Body of pancreas (tissue), 4 donors: ENCODE results near the gene CNTNAP2. TPM values are rescaled to one million over a fixed set of nuclear protein-coding genes. Genes with fewer than 3 reads are reported as not detected.

Experiments
- ATAC-seq: fragments of 150-250 bp; one replicate; pipeline ENCODE4 v1.9.1; 2016
- DNase-seq, 4 donors: peaks; one replicate each; pipeline ENCODE4 v3.0.0-alpha.2; 2019
- H3K27ac ChIP-seq, 4 donors: fragments of 200-600 bp; sonication (generic); 1 replicate in 3 of 4; 2 replicates in 1 of 4; pipeline versions ENCODE4 v1.5.1 to v1.6.1; 2016 to 2019; ENCODE audit warnings: mild to moderate bottlenecking in 1 of 4, mixed read lengths in 1 of 4, moderate library complexity in 1 of 4
- H3K27me3 ChIP-seq, 2 donors: fragments of 200-600 bp; sonication (generic); one replicate each; pipeline ENCODE4 v1.6.0; 2016; ENCODE audit warnings: mild to moderate bottlenecking in 1 of 2
- H3K36me3 ChIP-seq, 2 donors: fragments of 200-600 bp; sonication (generic); replicated peaks in 1 of 2; 2 replicates each; pipeline ENCODE4 v1.5.1; 2016; ENCODE audit warnings: low read depth in 2 of 2; ENCODE audit not compliant: insufficient read depth in 1 of 2
- H3K4me1 ChIP-seq: fragments of 200-600 bp; sonication (generic); one replicate; pipeline ENCODE4 v1.6.0; 2016
- H3K4me3 ChIP-seq, 2 donors: fragments of 200-600 bp; sonication (generic); 1 replicate in 1 of 2; 2 replicates in 1 of 2; pipeline ENCODE4 v1.5.1; 2016 to 2019
- H3K9me3 ChIP-seq, 3 donors: fragments of 200-600 bp; sonication (generic); 1 replicate in 2 of 3; 2 replicates in 1 of 3; pipeline ENCODE4 v1.5.1; 2016
- POLR2A ChIP-seq, 3 donors: fragments of 450-650 bp; IDR thresholded peaks; one replicate each; pipeline ENCODE4 v1.6.1; 2016; ENCODE audit warnings: antibody characterized with exemption in 3 of 3, mild to moderate bottlenecking in 2 of 3
- WGBS, 2 donors: methylation state at CpG; one replicate each; pipeline ENCODE4 v1.1.5; 2017; 5-methylcytosine and 5-hydroxymethylcytosine counted together
- intact Hi-C: fragments of 100-400 bp; cut with DNase I; formaldehyde crosslinking; loops from one replicate; pipeline ENCODE4 v1.15.1; 2023
- total RNA-seq, 2 donors: library from RNA; depleted of rRNA; stranded (reverse); fragments of >200 nt; gene quantifications; one replicate each; pipeline ENCODE4 v1.1.0, GENCODE V29; 2016
- TF ChIP-seq, protein P1 (sequence below), 7 experiments: fragments of 450-650 bp in 4 of 7; fragments of 200-600 bp in 3 of 7; sonication (generic) in 3 of 7; IDR thresholded peaks; one replicate each; pipeline ENCODE4 v1.5.1; 2016 to 2019; ENCODE audit warnings: antibody characterized with exemption in 7 of 7

Gene CNTNAP2
- total RNA-seq, 2 donors from 2014 or later = 1.0 TPM; not detected in 1

DNA sequence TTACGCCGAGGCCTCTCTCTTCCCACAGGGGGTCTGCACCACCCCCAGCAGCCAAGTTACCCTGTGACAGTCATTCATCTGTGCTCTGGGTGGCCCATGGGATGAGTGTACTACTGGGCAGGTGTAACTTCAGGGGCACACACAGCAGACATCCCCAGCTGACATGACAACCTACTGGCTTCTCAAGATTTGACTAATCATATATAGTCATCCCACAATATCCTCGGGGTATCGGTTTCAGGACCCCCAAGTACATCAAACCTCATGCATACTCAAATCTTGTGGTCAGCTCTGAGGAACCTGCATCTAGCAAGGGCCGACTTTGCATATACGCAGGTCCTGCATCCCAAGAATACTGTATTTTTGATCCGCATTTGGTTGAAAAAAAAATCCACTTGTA lies 2137.0 kb downstream of the CNTNAP2 start:
- H3K4me3 ChIP-seq = no peak overlapping the region
- DNase-seq (no peak), ATAC-seq (no peak)
- H3K9me3 ChIP-seq = no peaks in the 10 kb centered on the region
- TF ChIP-seq POLR2A (IDR thresholded peaks at IDR 0.05) = no peak
- TF ChIP-seq, protein P1, sequence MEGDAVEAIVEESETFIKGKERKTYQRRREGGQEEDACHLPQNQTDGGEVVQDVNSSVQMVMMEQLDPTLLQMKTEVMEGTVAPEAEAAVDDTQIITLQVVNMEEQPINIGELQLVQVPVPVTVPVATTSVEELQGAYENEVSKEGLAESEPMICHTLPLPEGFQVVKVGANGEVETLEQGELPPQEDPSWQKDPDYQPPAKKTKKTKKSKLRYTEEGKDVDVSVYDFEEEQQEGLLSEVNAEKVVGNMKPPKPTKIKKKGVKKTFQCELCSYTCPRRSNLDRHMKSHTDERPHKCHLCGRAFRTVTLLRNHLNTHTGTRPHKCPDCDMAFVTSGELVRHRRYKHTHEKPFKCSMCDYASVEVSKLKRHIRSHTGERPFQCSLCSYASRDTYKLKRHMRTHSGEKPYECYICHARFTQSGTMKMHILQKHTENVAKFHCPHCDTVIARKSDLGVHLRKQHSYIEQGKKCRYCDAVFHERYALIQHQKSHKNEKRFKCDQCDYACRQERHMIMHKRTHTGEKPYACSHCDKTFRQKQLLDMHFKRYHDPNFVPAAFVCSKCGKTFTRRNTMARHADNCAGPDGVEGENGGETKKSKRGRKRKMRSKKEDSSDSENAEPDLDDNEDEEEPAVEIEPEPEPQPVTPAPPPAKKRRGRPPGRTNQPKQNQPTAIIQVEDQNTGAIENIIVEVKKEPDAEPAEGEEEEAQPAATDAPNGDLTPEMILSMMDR (IDR thresholded peaks at IDR 0.05) = no peak
- 76 to 93% methylated on average over 7 of the region's 7 CpGs for WGBS, 2 donors
- H3K27ac ChIP-seq = no peak overlapping the region
- intact Hi-C loops = no loop called here
- no peaks in the 10 kb centered on the region for H3K27me3 ChIP-seq
- H3K4me1 ChIP-seq = no peaks in the 10 kb centered on the region
- H3K36me3 ChIP-seq = no peaks in the 10 kb centered on the region

DNA sequence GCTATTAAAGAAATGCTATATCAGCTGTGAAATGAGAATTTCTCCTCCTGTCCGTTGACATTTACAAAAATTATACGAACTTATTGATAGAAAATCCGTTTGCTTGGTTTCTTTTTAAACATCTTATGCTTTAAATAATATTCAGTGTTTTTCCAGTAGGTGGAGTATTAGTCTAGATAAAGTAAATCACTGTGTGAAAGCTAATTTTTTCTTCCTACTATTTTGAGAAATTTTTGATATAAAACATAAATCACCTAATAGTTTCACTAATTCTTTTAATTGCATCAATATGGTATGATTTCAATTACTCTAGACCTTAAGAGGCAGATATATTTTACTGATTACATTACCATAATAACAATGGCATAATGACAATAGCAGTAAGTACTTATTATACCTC lies 2138.7 kb downstream of the CNTNAP2 start:
- intact Hi-C loops = no loop called here
- no peaks in the 10 kb centered on the region for H3K9me3 ChIP-seq
- no peaks in the 10 kb centered on the region for H3K4me1 ChIP-seq
- no peak for ATAC-seq
- DNase-seq = no peak
- no peak overlapping the region for H3K4me3 ChIP-seq
- TF ChIP-seq POLR2A (IDR thresholded peaks at IDR 0.05) = no peak
- TF ChIP-seq, protein P1 (IDR thresholded peaks at IDR 0.05) = peak in 3 of 7 experiments; percentile 14 to 25 (median 17)
- H3K27ac ChIP-seq = no peak overlapping the region
- no peaks in the 10 kb centered on the region for H3K36me3 ChIP-seq
- no peaks in the 10 kb centered on the region for H3K27me3 ChIP-seq
- WGBS, 2 donors = 26 to 27% methylated on average over 3 of the region's 3 CpGs

DNA sequence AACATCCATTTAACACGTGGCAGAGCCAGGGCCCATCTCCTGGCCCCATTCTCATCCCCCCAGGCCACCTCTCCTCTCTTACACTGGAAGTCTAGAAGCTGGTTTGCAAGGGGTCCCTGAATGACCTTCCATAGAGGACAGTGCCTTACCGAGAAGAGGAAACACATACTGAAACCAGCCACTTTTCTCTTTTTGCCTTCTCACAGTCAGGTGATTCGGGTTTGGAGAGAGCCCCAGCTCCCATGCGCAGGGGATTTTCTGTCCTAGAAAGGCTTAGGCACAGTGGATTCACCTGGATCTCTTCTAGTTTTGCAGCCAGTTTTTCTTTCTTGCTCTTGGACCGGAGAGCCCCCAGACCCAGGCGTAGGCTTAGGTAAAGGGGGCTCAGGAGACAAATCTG lies 2139.8 kb downstream of the CNTNAP2 start:
- no peaks in the 10 kb centered on the region for H3K4me1 ChIP-seq
- H3K27ac ChIP-seq = no peak overlapping the region
- ATAC-seq (no peak), DNase-seq (no peak)
- TF ChIP-seq, protein P1 (IDR thresholded peaks at IDR 0.05) = no peak
- TF ChIP-seq POLR2A (IDR thresholded peaks at IDR 0.05) = no peak
- H3K36me3 ChIP-seq = no peaks in the 10 kb centered on the region
- no peak overlapping the region for H3K4me3 ChIP-seq
- no peaks in the 10 kb centered on the region for H3K27me3 ChIP-seq
- intact Hi-C loops = no loop called here
- 80 to 84% methylated on average over 6 of the region's 6 CpGs for WGBS, 2 donors
- no peaks in the 10 kb centered on the region for H3K9me3 ChIP-seq

DNA sequence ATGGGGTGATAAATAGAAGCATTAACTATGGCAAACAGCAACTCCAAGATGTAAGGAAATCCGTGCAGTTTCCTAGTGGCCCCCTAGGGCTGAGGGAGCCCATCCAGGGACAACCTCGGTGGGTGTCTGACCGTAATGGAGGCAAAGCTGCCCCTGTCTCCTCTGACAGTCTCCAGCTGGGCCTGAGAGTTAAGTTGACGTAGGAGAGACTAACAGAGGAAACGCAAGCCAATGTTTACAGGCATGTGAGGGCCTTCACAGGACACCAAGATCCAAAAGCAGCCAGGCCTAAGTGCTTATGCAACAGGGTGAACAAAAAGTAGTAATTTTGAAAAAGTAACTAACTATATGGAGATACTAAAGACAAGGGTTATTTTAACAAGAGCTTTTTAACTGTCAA lies 2144.0 kb downstream of the CNTNAP2 start:
- TF ChIP-seq POLR2A (IDR thresholded peaks at IDR 0.05) = no peak
- TF ChIP-seq, protein P1 (IDR thresholded peaks at IDR 0.05) = no peak
- Histone ChIP-seq H3K27ac (no peak overlapping the region), H3K9me3 (no peaks in the 10 kb centered on the region), H3K4me3 (no peak overlapping the region), H3K36me3 (no peaks in the 10 kb centered on the region), H3K4me1 (peaks cover 6% of the 10 kb centered on the region), H3K27me3 (no peaks in the 10 kb centered on the region)
- intact Hi-C loops = no loop called here
- ATAC-seq = peak; percentile 64
- 70 to 85% methylated on average over 5 of the region's 5 CpGs for WGBS, 2 donors
- DNase-seq = peak in 2 of 4 donors; percentile 11 to 17

DNA sequence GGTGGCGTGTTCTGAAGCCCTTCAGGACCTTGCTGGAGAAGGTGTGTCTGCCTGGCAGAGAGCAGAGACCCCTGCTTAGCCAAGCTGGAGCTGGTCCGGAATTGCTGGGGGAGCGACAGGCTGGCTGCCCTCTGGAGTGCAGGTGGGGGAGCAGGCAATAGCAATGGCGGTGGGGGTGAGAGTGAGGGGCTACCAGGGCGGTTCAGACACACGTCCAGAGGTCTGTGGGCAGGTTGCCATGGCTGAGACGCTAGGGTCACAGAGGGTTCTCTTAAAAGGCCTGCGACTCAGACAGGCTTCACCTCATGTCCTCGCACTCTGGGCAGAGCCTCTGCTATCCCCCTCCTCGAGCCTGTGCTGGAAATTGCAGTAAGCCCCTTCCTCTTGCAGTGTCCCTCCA lies 2144.9 kb downstream of the CNTNAP2 start:
- Histone ChIP-seq H3K4me1 (peaks cover 6% of the 10 kb centered on the region), H3K27me3 (no peaks in the 10 kb centered on the region), H3K4me3 (no peak overlapping the region), H3K27ac (no peak overlapping the region), H3K9me3 (no peaks in the 10 kb centered on the region), H3K36me3 (no peaks in the 10 kb centered on the region)
- intact Hi-C loops = no loop called here
- 73 to 78% methylated on average over 7 to 10 of the region's 10 CpGs for WGBS, 2 donors
- ATAC-seq (no peak), DNase-seq (no peak)
- TF ChIP-seq, protein P1 (IDR thresholded peaks at IDR 0.05) = no peak
